ENCODE data around the gene ZNF212.

DNA sequence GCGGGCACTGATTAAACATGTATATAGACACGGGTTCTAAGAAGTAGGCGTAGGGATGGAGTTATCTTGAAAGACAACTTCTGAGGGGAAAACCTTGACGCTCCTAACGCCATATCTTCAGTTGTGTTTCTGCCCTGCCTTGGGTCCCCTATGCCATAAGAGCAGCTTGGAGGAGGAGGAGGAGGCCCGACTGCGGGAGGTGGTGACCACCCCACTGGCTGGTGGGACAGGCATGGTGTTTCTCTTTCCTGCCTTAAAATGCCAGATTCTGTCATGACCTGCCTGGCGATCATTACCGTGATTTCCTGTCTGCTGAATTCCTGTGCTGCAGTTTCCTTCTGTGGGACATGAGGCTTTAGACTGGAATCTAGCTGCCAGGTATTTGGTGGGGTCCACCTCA lies 38.4 kb downstream of the ZNF212 start:
- TF ChIP-seq YY1 (IDR thresholded peaks at IDR 0.05; ENCODE audit: insufficient read depth, insufficient read length) (no peak), ZNF274 (IDR thresholded peaks at IDR 0.05; ENCODE audit: low read depth, low read length) (no peak), SUZ12 (IDR thresholded peaks at IDR 0.05; ENCODE audit: extremely low read depth, insufficient read depth, insufficient read length) (no peak)

All from NT2/D1 (cell line).